AG04449 (cell line): ENCODE data around the gene ATP10B.

Source experiments
- CTCF ChIA-PET: fragments of 350-600 bp; formaldehyde crosslinking; extraction: SDS; loops from one replicate; lab custom pipeline; 2021; ENCODE audit warnings: antibody characterized with exemption; lab: Yijun Ruan, JAX
- POLR2A ChIA-PET: fragments of 400-600, 350-600 bp; formaldehyde crosslinking; extraction: SDS; loops from one replicate; lab custom pipeline; 2020; ENCODE audit warnings: antibody characterized with exemption, inconsistent platforms; lab: Yijun Ruan, JAX
- DNase-seq: peaks from one replicate; pipeline ENCODE4 v3.0.0-alpha.2; 2010; ENCODE audit warnings: low read depth, low spot score
- H3K4me3 ChIP-seq: 2 replicates; pipeline ENCODE4 v1.5.1; 2011; ENCODE audit warnings: low read depth, mild to moderate bottlenecking, control low read depth, low read length
- CTCF ChIP-seq: IDR thresholded peaks from one replicate; pipeline ENCODE4 v1.5.1; 2011; ENCODE audit warnings: mild to moderate bottlenecking, moderate library complexity, low read length, control low read depth, inconsistent platforms; ENCODE audit not compliant: insufficient read depth; ENCODE audit errors: missing control alignments

ATP10B gene

GRCh38 chr5:160749026-160749425, 103.0 kb downstream of the ATP10B start:
- POLR2A ChIA-PET: no interaction called here
- CTCF ChIA-PET: no interaction called here
- no peak overlapping the region for H3K4me3 ChIP-seq
- TF ChIP-seq CTCF: no peak
- no peak for DNase-seq

- ChIA-PET POLR2A (no interaction called here), CTCF (no interaction called here)
- no peak for DNase-seq
- no peak overlapping the region for H3K4me3 ChIP-seq
- TF ChIP-seq CTCF: no peak
These were observed 104.0 kb downstream of the ATP10B start for GRCh38 chr5:160747987-160748386.

GRCh38 chr5:160747559-160747958, 104.5 kb downstream of the ATP10B start:
- CTCF ChIA-PET: no interaction called here
- no peak for TF ChIP-seq CTCF
- POLR2A ChIA-PET: no interaction called here
- no peak overlapping the region for H3K4me3 ChIP-seq
- DNase-seq: no peak

- no peak for DNase-seq
- ChIA-PET POLR2A (no interaction called here), CTCF (no interaction called here)
- H3K4me3 ChIP-seq: no peak overlapping the region
- no peak for TF ChIP-seq CTCF
These were observed 107.5 kb downstream of the ATP10B start for GRCh38 chr5:160744268-160745101.

- TF ChIP-seq CTCF: no peak
- no peak overlapping the region for H3K4me3 ChIP-seq
- POLR2A ChIA-PET: no interaction called here
- DNase-seq: no peak
- CTCF ChIA-PET: no interaction called here
These were observed 109.0 kb downstream of the ATP10B start for GRCh38 chr5:160743027-160743426.

GRCh38 chr5:160742446-160742845, 109.6 kb downstream of the ATP10B start:
- no peak for DNase-seq
- ChIA-PET POLR2A (no interaction called here), CTCF (no interaction called here)
- H3K4me3 ChIP-seq: no peak overlapping the region
- no peak for TF ChIP-seq CTCF
